IMR-90 (cell line): ENCODE measurements around the gene TCEA2. TPM values are rescaled to one million over a fixed set of nuclear protein-coding genes. Genes with fewer than 3 reads are reported as not detected.

Experiments
- ATAC-seq: fragments of 200-7000 bp; cut with Tn5 transposase; 2 replicates; pipeline ENCODE4 v1.9.1; 2020; ENCODE audit warnings: low read depth, mild to moderate bottlenecking, moderate library complexity
- BruUV-seq: library from RNA; stranded (reverse); fragments of 400-500 nt; replicated peaks from 2 replicates; lab custom pipeline; 2021; lab: Mats Ljungman, UMichigan
- CTCF ChIA-PET: fragments of 300-600 bp; formaldehyde crosslinking; extraction: SDS; loops from one replicate; lab custom pipeline; 2021; ENCODE audit warnings: antibody characterized with exemption; lab: Yijun Ruan, JAX
- POLR2A ChIA-PET: fragments of 300-600 bp; sonication (Branson Sonifier 250); formaldehyde crosslinking; loops from one replicate; lab custom pipeline; 2022; ENCODE audit warnings: antibody characterized with exemption; ENCODE audit not compliant: unreplicated experiment; lab: Charles Lee
- DNase-seq: peaks from one replicate; pipeline ENCODE4 v3.0.0; 2013
- H2AFZ ChIP-seq: replicated peaks from 2 replicates; pipeline ENCODE3; 2013; ENCODE audit warnings: low read length, mild to moderate bottlenecking; ENCODE audit not compliant: poor library complexity
- H2AK5ac ChIP-seq: 2 replicates; pipeline ENCODE4 v1.6.1; 2013; ENCODE audit warnings: low read depth, low read length, inconsistent platforms
- H2AK9ac ChIP-seq: replicated peaks from 2 replicates; pipeline ENCODE3; 2013; ENCODE audit warnings: mild to moderate bottlenecking, low read depth, low read length, moderate library complexity; ENCODE audit not compliant: poor library complexity
- H2BK120ac ChIP-seq: 2 replicates; pipeline ENCODE4 v1.6.1; 2013; ENCODE audit warnings: low read depth, low read length, inconsistent platforms
- H2BK15ac ChIP-seq: 3 replicates; pipeline ENCODE4 v1.6.1; 2013; ENCODE audit warnings: low read depth, low read length, inconsistent platforms
- H2BK20ac ChIP-seq: 2 replicates; pipeline ENCODE4 v1.6.1; 2013; ENCODE audit warnings: low read depth, mild to moderate bottlenecking, inconsistent platforms, low read length, moderate library complexity
- H2BK5ac ChIP-seq: 2 replicates; pipeline ENCODE4 v1.6.1; 2013; ENCODE audit warnings: mild to moderate bottlenecking, low read depth, low read length, inconsistent platforms; ENCODE audit not compliant: poor library complexity, severe bottlenecking
- H3K14ac ChIP-seq: replicated peaks from 2 replicates; pipeline ENCODE4 v1.6.1; 2013; ENCODE audit warnings: low read depth, low read length, inconsistent platforms
- H3K18ac ChIP-seq: 2 replicates; pipeline ENCODE4 v1.6.1; 2013; ENCODE audit warnings: low read depth, low read length, control low read depth
- H3K23ac ChIP-seq: 2 replicates; pipeline ENCODE4 v1.6.1; 2013; ENCODE audit warnings: low read depth, low read length, inconsistent platforms
- H3K27ac ChIP-seq: 2 replicates; pipeline ENCODE4 v1.5.1; 2013; ENCODE audit warnings: mild to moderate bottlenecking, control low read depth, low read length; ENCODE audit not compliant: insufficient read depth
- H3K27me3 ChIP-seq: 2 replicates; pipeline ENCODE4 v1.6.1; 2013; ENCODE audit warnings: low read length; ENCODE audit not compliant: control insufficient read depth, insufficient read depth
- H3K36me3 ChIP-seq: 2 replicates; pipeline ENCODE4 v1.6.1; 2013; ENCODE audit warnings: low read length, mixed read lengths; ENCODE audit not compliant: control insufficient read depth, insufficient read depth
- H3K4ac ChIP-seq: 2 replicates; pipeline ENCODE4 v1.6.1; 2013; ENCODE audit warnings: low read depth, low read length, inconsistent platforms
- H3K4me1 ChIP-seq: 2 replicates; pipeline ENCODE4 v1.6.1; 2013; ENCODE audit warnings: low read length, mixed read lengths; ENCODE audit not compliant: control insufficient read depth, insufficient read depth
- H3K4me2 ChIP-seq: 2 replicates; pipeline ENCODE4 v1.6.1; 2013; ENCODE audit warnings: low read depth, mild to moderate bottlenecking, control low read depth, low read length, moderate library complexity
- H3K4me3 ChIP-seq: 2 replicates; pipeline ENCODE4 v1.5.1; 2013; ENCODE audit warnings: low read depth, mild to moderate bottlenecking, control low read depth, low read length, moderate library complexity; ENCODE audit not compliant: insufficient read depth
- H3K56ac ChIP-seq: 2 replicates; pipeline ENCODE4 v1.6.1; 2013; ENCODE audit warnings: low read length, inconsistent platforms; ENCODE audit not compliant: insufficient read depth; ENCODE audit errors: extremely low read depth
- H3K79me1 ChIP-seq, 2 experiments: 2 replicates each; pipeline ENCODE4 v1.6.1; 2013; ENCODE audit warnings: low read length in 2 of 2, inconsistent platforms in 1 of 2, low read depth in 1 of 2
- H3K9ac ChIP-seq: 2 replicates; pipeline ENCODE4 v1.6.1; 2013; ENCODE audit warnings: low read depth, low read length, control low read depth
- H3K9me1 ChIP-seq: 2 replicates; pipeline ENCODE4 v1.6.1; 2013; ENCODE audit warnings: low read length, inconsistent platforms; ENCODE audit not compliant: insufficient read depth
- H3K9me3 ChIP-seq: 2 replicates; pipeline ENCODE4 v1.6.1; 2013; ENCODE audit warnings: low read length; ENCODE audit not compliant: control insufficient read depth, insufficient read depth
- H4K20me1 ChIP-seq: 2 replicates; pipeline ENCODE4 v1.6.1; 2013; ENCODE audit warnings: low read length, inconsistent platforms; ENCODE audit not compliant: insufficient read depth
- H4K5ac ChIP-seq: 2 replicates; pipeline ENCODE4 v1.6.1; 2013; ENCODE audit warnings: mild to moderate bottlenecking, low read depth, low read length, control low read depth
- H4K8ac ChIP-seq, 2 experiments: 2 replicates each; pipeline ENCODE4 v1.6.1; 2013; ENCODE audit warnings: low read depth in 2 of 2, low read length in 2 of 2, control low read depth in 1 of 2, inconsistent platforms in 1 of 2
- H4K91ac ChIP-seq: 2 replicates; pipeline ENCODE4 v1.6.1; 2013; ENCODE audit warnings: low read depth, low read length, inconsistent platforms; ENCODE audit not compliant: insufficient read depth
- BHLHE40 ChIP-seq: fragments of 150-350 bp; IDR thresholded peaks from 2 replicates; pipeline ENCODE4 v1.6.1; 2016; ENCODE audit warnings: mild to moderate bottlenecking, low read depth, low read length
- CHD1 ChIP-seq: IDR thresholded peaks from 2 replicates; pipeline ENCODE4 v1.6.1; 2012; ENCODE audit warnings: low read depth, low read length, improper control_type of control experiment
- MXI1 ChIP-seq: IDR thresholded peaks from 2 replicates; pipeline ENCODE4 v1.6.1; 2012; ENCODE audit warnings: low read depth, mild to moderate bottlenecking, low read length, moderate library complexity, borderline replicate concordance
- RAD21 ChIP-seq: IDR thresholded peaks from 2 replicates; pipeline ENCODE4 v1.6.1; 2012; ENCODE audit warnings: low read length, improper control_type of control experiment
- WGBS, 2 experiments: methylation state at CpG; one replicate each; pipeline versions ENCODE4 v1.1.5 to v1.1.7; 2013; ENCODE audit warnings: missing lambda C conversion rate in 2 of 2; ENCODE audit not compliant: insufficient read length in 1 of 2; ENCODE audit errors: extremely low coverage in 2 of 2; 5-methylcytosine and 5-hydroxymethylcytosine counted together
- dilution Hi-C: fragments of 300-500 bp; cut with HindIII; formaldehyde crosslinking; loops from one replicate; pipeline ENCODE4 v1.14.3; 2018; ENCODE audit warnings: low sequenced_read_pairs; ENCODE audit not compliant: unreplicated experiment
- in situ Hi-C: fragments of 300-500 bp; cut with MboI; formaldehyde crosslinking; loops from 3 replicates; pipeline ENCODE4 v1.14.3; 2019; ENCODE audit warnings: low sequenced_read_pairs, inconsistent platforms, mixed read lengths
- intact Hi-C: fragments of 100-400 bp; cut with micrococcal nuclease; formaldehyde crosslinking; loops from 2 replicates; pipeline ENCODE4 v1.10.0; 2022
- polyA plus RNA-seq, 3 experiments: library from polyadenylated mRNA; depleted of rRNA; stranded (reverse); fragments of >200 nt; gene quantifications; 2 replicates each; pipeline ENCODE4 v1.2.3, GENCODE V29; 2012; ENCODE audit warnings: low replicate concordance in 1 of 3
- total RNA-seq: library from RNA; depleted of rRNA; stranded (reverse); fragments of >200 nt; gene quantifications from 2 replicates; pipeline ENCODE4 v1.2.3, GENCODE V29; 2012
- TF ChIP-seq, protein P1 (sequence below): fragments of 150-350 bp; IDR thresholded peaks from 2 replicates; pipeline ENCODE4 v1.6.1; 2016; ENCODE audit warnings: low read depth, mild to moderate bottlenecking, low read length, moderate library complexity, borderline replicate concordance

TCEA2 gene
- total and polyA plus RNA-seq, 2 of the 4 experiments (the other 2 are of a cell fraction): 9.3 to 30.0 TPM

DNA sequence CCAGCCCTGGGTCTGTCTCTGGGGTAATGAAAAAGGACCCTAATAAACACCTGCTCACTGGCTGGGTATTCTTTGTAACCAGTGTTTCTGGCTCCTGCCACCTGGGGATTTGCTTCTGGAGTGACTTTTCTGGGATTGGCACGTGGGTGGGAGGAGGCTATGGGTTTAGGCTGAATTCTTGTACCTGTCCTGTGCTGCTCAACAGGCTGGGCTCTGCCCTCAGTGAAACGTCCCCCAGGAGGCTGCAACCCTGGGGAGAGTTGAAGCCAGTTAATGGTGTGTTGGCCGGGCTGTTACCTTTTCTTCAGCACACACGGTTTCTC lies 37.5 kb downstream of the TCEA2 start:
- no peak overlapping the region for H3K56ac ChIP-seq
- H3K27ac ChIP-seq: no peak overlapping the region
- TF ChIP-seq, protein P1, sequence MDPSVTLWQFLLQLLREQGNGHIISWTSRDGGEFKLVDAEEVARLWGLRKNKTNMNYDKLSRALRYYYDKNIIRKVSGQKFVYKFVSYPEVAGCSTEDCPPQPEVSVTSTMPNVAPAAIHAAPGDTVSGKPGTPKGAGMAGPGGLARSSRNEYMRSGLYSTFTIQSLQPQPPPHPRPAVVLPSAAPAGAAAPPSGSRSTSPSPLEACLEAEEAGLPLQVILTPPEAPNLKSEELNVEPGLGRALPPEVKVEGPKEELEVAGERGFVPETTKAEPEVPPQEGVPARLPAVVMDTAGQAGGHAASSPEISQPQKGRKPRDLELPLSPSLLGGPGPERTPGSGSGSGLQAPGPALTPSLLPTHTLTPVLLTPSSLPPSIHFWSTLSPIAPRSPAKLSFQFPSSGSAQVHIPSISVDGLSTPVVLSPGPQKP: no peak
- TF ChIP-seq CHD1: no peak
- no peak for TF ChIP-seq RAD21
- TF ChIP-seq BHLHE40: no peak
- no peak for TF ChIP-seq MXI1
- H4K5ac ChIP-seq: no peak overlapping the region
- H3K4me3 ChIP-seq: no peak overlapping the region
- H3K9me3 ChIP-seq: no peaks in the 10 kb centered on the region
- CTCF ChIA-PET: no interaction called here
- ATAC-seq: no peak
- H2AK9ac ChIP-seq: no peak overlapping the region
- no peak overlapping the region for H2BK15ac ChIP-seq
- H3K79me1 ChIP-seq: no peaks in the 10 kb centered on the region
- no peak overlapping the region for H3K14ac ChIP-seq
- H2BK120ac ChIP-seq: no peak overlapping the region
- H3K9ac ChIP-seq: no peak overlapping the region
- H3K18ac ChIP-seq: no peak overlapping the region
- intact Hi-C loops: no loop called here
- no TSS peak for BruUV-seq
- no peak overlapping the region for H4K91ac ChIP-seq
- H3K4me2 ChIP-seq: no peak overlapping the region
- H4K8ac ChIP-seq: no peak overlapping the region
- H2AK5ac ChIP-seq: no peak overlapping the region
- H3K9me1 ChIP-seq: no peaks in the 10 kb centered on the region
- H4K20me1 ChIP-seq: no peaks in the 10 kb centered on the region
- no peak overlapping the region for H2BK20ac ChIP-seq
- H2BK5ac ChIP-seq: no peak overlapping the region
- no peaks in the 10 kb centered on the region for H3K36me3 ChIP-seq
- no peak overlapping the region for H3K4ac ChIP-seq
- WGBS, 2 experiments: 60% methylated on average over 1 of the region's 4 CpGs; no CpG with 5 or more reads in 1 of the 2 experiments
- no peak for DNase-seq
- H2AFZ ChIP-seq: no peak overlapping the region
- peaks cover 41% of the 10 kb centered on the region for H3K27me3 ChIP-seq
- in situ Hi-C loops: no loop called here
- H3K23ac ChIP-seq: no peak overlapping the region
- POLR2A ChIA-PET: no interaction called here
- dilution Hi-C loops: no loop called here
- H3K4me1 ChIP-seq: no peaks in the 10 kb centered on the region
